OCI-LY3 (cell line): ENCODE results near the gene NCAM2.
A peak's percentile ranks its signal among the peaks of the same experiment; 100 is the strongest.

Experiments used
- H2AFZ ChIP-seq: fragments of 200-600, 300-600 bp; shearing (Covaris generic); 2 replicates; pipeline ENCODE4 v1.6.0; 2014; ENCODE audit warnings: antibody characterized with exemption, low read depth, low read length
- H3K27ac ChIP-seq: fragments of 200-600, 300-600 bp; sonication (generic); 2 replicates; pipeline ENCODE4 v1.5.1; 2014; ENCODE audit warnings: mild to moderate bottlenecking, low read length, moderate library complexity, mixed read lengths
- H3K27me3 ChIP-seq: fragments of 200-600, 300-600 bp; sonication (generic); 2 replicates; pipeline ENCODE4 v1.6.1; 2014; ENCODE audit warnings: low read depth, low read length, mixed read lengths
- H3K36me3 ChIP-seq: fragments of 200-600, 300-600 bp; sonication (generic); replicated peaks from 2 replicates; pipeline ENCODE3; 2014; ENCODE audit warnings: low read depth, low read length, mixed read lengths
- H3K4me1 ChIP-seq: fragments of 300-600, 200-600 bp; sonication (generic); 2 replicates; pipeline ENCODE4 v1.6.1; 2014; ENCODE audit warnings: low read length, mixed read lengths
- H3K4me2 ChIP-seq: fragments of 200-600, 300-600 bp; sonication (generic); 2 replicates; pipeline ENCODE4 v1.6.1; 2014; ENCODE audit warnings: low read length, mixed read lengths
- H3K4me3 ChIP-seq: fragments of 300-600, 200-600 bp; sonication (generic); 2 replicates; pipeline ENCODE4 v1.5.1; 2014; ENCODE audit warnings: antibody characterized with exemption, mild to moderate bottlenecking, low read length, moderate library complexity
- H3K79me2 ChIP-seq: fragments of 300-600, 200-600 bp; shearing (Covaris generic); 2 replicates; pipeline ENCODE4 v1.6.1; 2014; ENCODE audit warnings: mild to moderate bottlenecking, low read length, mixed read lengths
- H3K9ac ChIP-seq: fragments of 300-600, 200-600 bp; shearing (Covaris generic); 2 replicates; pipeline ENCODE4 v1.6.0; 2014; ENCODE audit warnings: mild to moderate bottlenecking, low read length, moderate library complexity
- H3K9me3 ChIP-seq: fragments of 200-600, 300-600 bp; shearing (Covaris generic); 2 replicates; pipeline ENCODE4 v1.6.1; 2014; ENCODE audit warnings: low read length, mixed read lengths; ENCODE audit not compliant: insufficient read depth
- H4K20me1 ChIP-seq: fragments of 200-600, 300-600 bp; sonication (generic); 2 replicates; pipeline ENCODE4 v1.6.1; 2016; ENCODE audit warnings: low read length, mixed read lengths; ENCODE audit not compliant: insufficient read depth
- EZH2phosphoT487 ChIP-seq: fragments of 200-600 bp; shearing (Covaris generic); IDR thresholded peaks from 2 replicates; pipeline ENCODE4 v1.6.1; 2018; ENCODE audit warnings: antibody characterized with exemption, mixed run types, low read depth
- TF ChIP-seq, protein P1 (sequence below): fragments of 200-600, 300-600 bp; sonication (generic); IDR thresholded peaks from 2 replicates; pipeline ENCODE4 v1.5.1; 2014; ENCODE audit warnings: antibody characterized with exemption, low read length, low read depth

Gene NCAM2

GRCh38 chr21:21182401-21183010 lies 184.3 kb downstream of the NCAM2 start:
- H3K79me2 ChIP-seq: no peaks in the 10 kb centered on the region

GRCh38 chr21:21183092-21183491 lies 184.9 kb downstream of the NCAM2 start:
- H3K27ac ChIP-seq: no peak overlapping the region
- H3K4me2 ChIP-seq: no peak overlapping the region
- H2AFZ ChIP-seq: no peak overlapping the region
- no peaks in the 10 kb centered on the region for H3K36me3 ChIP-seq
- H3K4me1 ChIP-seq: peaks cover 13% of the 10 kb centered on the region
- H3K27me3 ChIP-seq: no peaks in the 10 kb centered on the region
- H3K9me3 ChIP-seq: no peaks in the 10 kb centered on the region
- H3K79me2 ChIP-seq: no peaks in the 10 kb centered on the region
- no peak overlapping the region for H3K4me3 ChIP-seq
- no peaks in the 10 kb centered on the region for H4K20me1 ChIP-seq
- H3K9ac ChIP-seq: no peak overlapping the region
- no peak for TF ChIP-seq EZH2phosphoT487
- TF ChIP-seq, protein P1, sequence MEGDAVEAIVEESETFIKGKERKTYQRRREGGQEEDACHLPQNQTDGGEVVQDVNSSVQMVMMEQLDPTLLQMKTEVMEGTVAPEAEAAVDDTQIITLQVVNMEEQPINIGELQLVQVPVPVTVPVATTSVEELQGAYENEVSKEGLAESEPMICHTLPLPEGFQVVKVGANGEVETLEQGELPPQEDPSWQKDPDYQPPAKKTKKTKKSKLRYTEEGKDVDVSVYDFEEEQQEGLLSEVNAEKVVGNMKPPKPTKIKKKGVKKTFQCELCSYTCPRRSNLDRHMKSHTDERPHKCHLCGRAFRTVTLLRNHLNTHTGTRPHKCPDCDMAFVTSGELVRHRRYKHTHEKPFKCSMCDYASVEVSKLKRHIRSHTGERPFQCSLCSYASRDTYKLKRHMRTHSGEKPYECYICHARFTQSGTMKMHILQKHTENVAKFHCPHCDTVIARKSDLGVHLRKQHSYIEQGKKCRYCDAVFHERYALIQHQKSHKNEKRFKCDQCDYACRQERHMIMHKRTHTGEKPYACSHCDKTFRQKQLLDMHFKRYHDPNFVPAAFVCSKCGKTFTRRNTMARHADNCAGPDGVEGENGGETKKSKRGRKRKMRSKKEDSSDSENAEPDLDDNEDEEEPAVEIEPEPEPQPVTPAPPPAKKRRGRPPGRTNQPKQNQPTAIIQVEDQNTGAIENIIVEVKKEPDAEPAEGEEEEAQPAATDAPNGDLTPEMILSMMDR: no peak

More at GRCh38 chr21:21182401-21183010, 184.3 kb downstream of the NCAM2 start:
- no peak overlapping the region for H3K27ac ChIP-seq
- no peaks in the 10 kb centered on the region for H3K9me3 ChIP-seq
- no peak for TF ChIP-seq EZH2phosphoT487
- TF ChIP-seq, protein P1: no peak
- H3K36me3 ChIP-seq: no peaks in the 10 kb centered on the region
- no peak overlapping the region for H3K9ac ChIP-seq
- H3K4me3 ChIP-seq: no peak overlapping the region
- H3K4me2 ChIP-seq: no peak overlapping the region
- peaks cover 13% of the 10 kb centered on the region for H3K4me1 ChIP-seq
- H3K27me3 ChIP-seq: no peaks in the 10 kb centered on the region
- no peak overlapping the region for H2AFZ ChIP-seq
- no peaks in the 10 kb centered on the region for H4K20me1 ChIP-seq

- H3K4me2 ChIP-seq: peak overlapping the region; percentile 39
- H3K9ac ChIP-seq: no peak overlapping the region
- peaks cover 13% of the 10 kb centered on the region for H3K4me1 ChIP-seq
- no peak overlapping the region for H3K4me3 ChIP-seq
- H2AFZ ChIP-seq: no peak overlapping the region
- no peaks in the 10 kb centered on the region for H3K9me3 ChIP-seq
- H3K27ac ChIP-seq: no peak overlapping the region
- H3K36me3 ChIP-seq: no peaks in the 10 kb centered on the region
- TF ChIP-seq EZH2phosphoT487: no peak
- TF ChIP-seq, protein P1: no peak
- no peaks in the 10 kb centered on the region for H3K79me2 ChIP-seq
- no peaks in the 10 kb centered on the region for H3K27me3 ChIP-seq
- H4K20me1 ChIP-seq: no peaks in the 10 kb centered on the region
Measured at GRCh38 chr21:21184771-21185528, 186.7 kb downstream of the NCAM2 start.

DNA sequence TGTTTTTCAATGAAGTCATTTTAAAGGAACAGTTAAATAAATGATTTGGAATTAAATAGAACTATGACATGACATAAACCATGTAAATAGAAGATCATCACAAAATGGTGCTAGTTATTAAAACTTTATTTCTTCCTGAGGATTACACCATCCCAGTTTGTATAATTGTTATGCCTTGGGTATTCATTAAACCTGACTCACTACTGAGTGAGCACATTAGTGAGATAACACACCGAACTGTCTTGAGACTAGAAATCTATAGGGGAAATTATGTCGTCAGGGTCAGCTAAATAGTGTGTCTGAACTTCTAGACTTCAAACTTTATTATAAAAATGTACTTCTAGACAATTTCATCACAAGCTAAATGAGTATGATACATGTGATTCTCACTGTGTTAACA lies 189.4 kb downstream of the NCAM2 start:
- H3K4me2 ChIP-seq: no peak overlapping the region
- H3K9me3 ChIP-seq: no peaks in the 10 kb centered on the region
- no peaks in the 10 kb centered on the region for H3K79me2 ChIP-seq
- TF ChIP-seq, protein P1: no peak
- TF ChIP-seq EZH2phosphoT487: no peak
- no peaks in the 10 kb centered on the region for H3K36me3 ChIP-seq
- H3K4me3 ChIP-seq: no peak overlapping the region
- no peak overlapping the region for H3K9ac ChIP-seq
- no peak overlapping the region for H2AFZ ChIP-seq
- H3K4me1 ChIP-seq: peaks cover 13% of the 10 kb centered on the region
- no peaks in the 10 kb centered on the region for H4K20me1 ChIP-seq
- no peaks in the 10 kb centered on the region for H3K27me3 ChIP-seq
- no peak overlapping the region for H3K27ac ChIP-seq
